NCI-H2107 treated with DMSO at 0.1 percent for 48 hours (cell line): ENCODE measurements around the gene LOXL4.
"Not testable (repeated sequence)": the region's sequence is repeated elsewhere in the genome, so short reads cannot be mapped to it uniquely, and the experiment has no call there.

ENCODE experiments used
- DNase-seq: peaks from one replicate; lab custom pipeline; 2025; ENCODE audit not compliant: unreplicated experiment; lab: John Stamatoyannopoulos, UW

The LOXL4 gene

DNA sequence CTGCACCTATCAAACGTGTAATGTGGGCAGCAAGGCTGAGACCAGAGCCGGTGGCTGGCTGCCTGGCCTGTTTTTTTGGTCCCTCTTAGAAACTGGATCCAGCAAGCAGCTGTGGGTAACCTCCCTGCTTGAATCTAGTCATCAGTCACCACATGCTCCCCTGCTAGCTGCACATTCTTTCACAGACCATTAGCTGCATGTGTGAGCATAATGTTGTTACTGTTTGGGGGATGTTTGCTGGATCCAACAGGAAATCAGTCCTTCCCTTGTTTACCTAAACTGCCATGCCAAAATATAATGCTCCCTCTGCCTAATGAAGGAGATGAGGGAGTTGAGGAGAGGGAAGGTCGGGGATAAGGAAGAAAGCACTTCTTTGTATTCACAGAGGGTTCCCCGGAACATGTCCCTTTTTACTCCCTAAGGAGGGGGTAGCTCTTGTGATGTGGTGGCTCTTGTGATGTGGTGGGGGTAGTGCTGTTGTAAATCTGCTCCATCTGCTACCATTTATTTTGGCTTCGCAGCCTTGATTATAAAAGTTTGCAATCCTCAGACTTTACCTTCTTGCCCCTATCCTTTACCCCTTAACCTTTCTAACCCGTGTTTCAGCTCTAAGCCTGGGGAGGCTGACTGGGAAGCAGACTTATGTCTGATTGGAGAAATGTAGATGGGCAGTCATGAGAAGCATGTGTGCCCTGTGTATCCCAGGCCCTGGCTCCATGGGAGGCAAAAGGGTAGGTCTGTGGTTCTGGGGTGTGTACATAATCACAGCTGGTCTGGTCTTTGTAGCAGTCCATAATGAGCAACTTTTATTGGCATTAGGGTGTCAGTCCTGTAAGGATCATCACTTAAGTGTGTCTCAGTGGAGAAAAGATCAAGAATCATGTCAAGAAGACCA, 20.8 kb downstream of the LOXL4 start:
- DNase-seq, result no peak

DNA sequence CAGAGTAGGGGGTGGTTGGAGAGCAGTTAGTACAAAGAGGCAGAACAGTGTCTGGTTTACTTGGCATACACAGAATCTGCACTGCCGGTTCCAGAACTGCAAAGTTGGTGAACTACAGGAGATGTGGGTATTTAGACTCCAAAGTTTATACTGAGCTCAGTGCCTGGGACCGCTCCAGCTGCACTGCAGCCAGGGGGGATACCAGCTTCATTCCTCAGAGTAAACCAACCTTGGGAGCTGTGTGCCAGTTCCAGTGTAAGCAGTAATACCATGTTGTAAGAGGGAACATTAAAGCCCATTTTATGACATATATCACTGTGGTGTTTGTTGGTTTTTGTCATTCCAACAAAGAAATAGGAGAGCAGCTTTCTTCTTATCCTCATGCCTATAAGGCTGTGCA, 23.4 kb downstream of the LOXL4 start:
- no peak for DNase-seq

DNA sequence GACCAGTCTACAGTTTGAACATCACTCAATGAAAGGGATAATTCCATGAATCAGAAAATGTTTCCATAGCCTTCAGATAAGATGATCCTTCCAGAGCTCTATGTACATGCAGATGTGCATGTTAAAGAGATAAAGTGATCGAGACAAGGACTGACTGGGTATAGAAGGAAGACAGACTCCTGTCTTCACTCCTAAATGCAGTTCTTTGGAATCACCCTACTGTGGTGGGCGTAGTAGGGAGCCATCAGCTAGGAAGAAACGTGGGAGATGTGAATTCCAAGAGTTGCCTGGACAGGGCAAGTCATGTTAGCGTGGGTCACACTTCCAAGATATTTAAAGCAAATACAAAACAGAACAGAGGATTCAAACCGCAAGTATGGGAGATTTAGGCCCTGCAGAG, 23.9 kb downstream of the LOXL4 start:
- DNase-seq, result no peak

DNA sequence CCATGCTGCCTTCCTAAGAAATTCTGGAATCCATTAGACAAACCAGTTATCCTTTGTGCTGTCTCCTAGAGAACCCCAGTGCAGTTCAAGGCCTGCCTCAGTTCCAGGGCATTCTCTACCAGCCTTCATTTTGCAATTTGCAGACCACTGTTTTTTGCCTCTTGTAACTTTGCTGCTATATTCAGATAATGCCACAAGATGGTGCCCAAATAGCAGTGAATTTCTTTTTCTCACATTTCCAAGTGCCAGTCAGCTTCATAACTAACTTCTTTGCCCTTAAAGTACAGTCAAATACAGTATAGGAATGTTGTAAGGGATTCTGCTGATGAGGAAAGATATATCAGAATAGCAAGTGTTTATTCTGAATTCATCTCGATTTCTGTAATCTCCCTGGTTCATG, 25.2 kb downstream of the LOXL4 start:
- DNase-seq, result no peak

DNA sequence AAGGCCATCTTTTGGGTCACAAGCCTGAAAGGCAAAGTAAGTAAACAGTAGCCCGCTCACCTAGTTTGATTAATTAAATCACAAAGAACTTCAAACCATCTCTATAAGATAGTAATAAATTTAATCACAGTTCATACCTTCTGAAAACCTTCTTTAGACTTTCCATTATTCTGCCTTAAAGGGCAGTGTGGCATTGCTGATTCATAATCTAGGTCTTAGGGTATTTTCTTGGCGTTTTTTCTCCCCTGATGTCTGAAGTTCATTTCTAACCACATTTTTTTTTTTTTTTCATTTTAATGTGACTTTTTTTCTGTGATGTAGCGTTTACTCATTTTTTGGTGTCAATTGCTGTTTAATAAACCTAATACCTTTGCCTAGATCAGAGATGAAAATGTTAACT, 27.5 kb downstream of the LOXL4 start:
- no peak for DNase-seq

DNA sequence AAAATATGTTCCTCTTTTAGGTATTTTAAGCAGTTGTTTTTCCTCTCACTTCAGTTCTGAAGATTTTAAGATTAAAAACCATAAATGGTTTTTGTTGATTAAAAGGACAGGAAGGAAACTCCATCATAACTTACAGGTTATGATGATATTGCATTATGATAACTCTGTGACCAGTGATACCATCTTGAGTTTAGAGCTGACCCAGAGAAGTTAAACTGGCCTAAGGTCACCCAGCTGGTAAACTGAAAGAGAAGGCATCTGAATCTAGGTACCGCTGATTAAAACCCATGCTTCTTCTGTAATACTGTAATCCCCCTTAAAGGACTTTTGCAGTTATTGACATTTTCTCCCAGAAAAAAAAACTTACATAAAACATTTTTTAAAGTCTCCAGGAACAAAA, 29.6 kb downstream of the LOXL4 start:
- no peak for DNase-seq

DNA sequence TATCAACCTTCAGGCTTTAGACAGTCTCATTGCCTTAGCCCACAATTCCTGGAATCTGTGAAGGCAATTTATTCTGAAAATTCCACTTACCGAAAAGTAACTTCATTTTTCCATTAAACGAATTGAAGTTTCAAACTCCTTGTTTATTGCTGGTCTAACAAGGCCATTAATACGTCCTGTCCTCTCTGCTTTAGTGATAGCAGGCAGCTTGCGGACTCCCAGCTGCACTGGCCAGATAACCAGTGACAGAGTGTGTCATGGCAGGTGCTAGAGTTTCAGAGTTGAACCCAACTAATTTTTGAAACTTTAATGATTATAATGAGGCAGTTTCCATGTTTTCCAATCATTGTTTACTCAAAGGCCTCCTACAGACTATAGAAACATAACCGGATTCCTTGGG, 31.1 kb downstream of the LOXL4 start:
- no peak for DNase-seq

DNA sequence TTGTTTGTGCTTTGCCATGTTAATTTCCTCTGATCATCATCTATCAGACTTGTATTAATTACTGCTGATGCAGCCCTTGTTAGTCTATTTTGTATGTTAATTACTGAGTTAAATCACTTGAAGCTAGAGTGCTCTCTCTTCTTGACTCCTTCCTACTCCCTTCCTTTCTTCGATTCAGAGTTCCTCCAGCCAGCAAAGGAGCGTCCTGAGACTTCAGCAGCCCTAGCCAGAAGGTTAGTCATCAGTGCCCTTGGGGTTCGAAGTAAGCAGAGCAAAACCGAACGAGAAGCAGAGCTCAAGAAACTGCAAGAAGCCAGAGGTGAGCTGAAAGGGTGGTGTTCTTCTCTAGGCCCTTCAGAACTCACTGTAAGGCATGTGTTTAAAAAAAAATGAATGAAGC, 32.1 kb downstream of the LOXL4 start:
- DNase-seq, result no peak

DNA sequence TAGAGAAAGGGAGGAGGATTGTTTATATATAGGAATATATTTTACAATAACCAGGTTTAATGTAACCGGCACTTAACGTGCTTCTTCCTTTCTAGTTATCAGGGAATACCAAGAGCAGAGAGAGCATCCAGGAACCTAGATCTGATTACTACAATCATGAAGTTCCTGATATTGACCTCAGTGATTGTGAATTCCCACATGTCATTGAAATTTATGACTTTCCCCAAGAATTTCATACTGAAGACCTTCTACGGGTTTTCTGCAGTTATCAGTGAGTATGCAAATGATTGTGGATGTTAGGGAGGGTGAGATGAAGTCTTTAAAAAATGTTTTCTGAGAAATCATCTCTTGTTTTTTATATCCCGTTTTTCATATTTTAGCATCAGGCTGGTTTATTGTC, 36.6 kb downstream of the LOXL4 start:
- no peak for DNase-seq

DNA sequence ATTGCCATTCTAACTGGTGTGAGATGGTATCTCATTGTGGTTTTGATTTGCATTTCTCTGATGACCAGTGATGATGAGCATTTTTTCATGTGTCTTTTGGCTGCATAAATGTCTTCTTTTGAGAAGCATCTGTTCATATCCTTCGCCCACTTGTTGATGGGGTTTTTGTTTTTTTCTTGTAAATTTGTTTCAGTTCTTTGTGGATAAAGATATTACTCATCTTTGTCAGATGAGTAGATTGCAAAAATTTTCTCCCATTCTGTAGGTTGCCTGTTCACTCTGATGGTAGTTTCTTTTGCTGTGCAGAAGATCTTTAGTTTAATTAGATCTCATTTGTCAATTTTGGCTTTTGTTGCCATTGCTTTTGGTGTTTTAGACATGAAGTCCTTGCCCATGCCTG, 39.7 kb downstream of the LOXL4 start:
- DNase-seq, result not testable (repeated sequence)

DNA sequence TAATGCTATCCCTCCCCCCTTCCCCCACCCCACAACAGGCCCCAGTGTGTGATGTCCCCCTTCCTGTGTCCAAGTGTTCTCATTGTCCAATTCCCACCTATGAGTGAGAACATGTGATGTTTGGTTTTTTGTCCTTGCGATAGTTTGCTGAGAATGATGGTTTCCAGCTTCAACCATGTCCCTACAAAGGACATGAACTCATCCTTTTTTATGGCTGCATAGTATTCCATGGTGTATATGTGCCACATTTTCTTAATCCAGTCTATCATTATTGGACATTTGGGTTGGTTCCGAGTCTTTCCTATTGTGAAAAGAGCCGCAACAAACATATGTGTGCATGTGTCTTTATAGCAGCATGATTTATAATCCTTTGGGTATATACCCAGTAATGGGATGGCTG, 40.3 kb downstream of the LOXL4 start:
- DNase-seq, result not testable (repeated sequence)

DNA sequence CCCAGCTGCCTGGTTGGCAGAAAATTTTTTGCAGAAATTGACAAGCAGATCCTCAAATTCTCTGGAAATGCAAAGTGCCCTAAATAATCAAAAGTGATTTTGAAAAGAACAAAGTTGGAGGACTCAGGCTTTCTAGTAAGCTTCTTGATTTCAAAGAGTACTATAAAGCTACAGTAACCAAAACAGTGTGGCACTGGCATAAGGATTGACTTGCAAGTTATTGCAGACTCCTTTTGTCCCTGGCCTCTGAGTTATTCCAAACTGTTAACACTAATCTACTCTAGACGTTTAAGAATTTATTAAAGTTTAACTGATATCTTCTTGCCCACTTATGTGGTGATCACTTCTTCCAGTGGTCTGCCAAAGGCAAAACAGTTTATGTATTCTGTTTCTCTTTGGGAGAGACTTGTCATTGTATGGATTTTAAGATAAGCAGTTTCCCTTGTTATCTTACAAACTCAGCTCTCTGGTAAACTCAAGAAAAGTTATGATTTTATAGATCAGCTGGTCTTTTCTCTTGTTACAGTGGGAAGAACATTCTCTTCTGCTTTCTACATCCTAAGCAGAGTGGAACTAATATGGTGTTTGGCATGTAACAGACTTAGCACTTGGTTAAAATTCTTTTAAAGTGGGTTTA, 41.4 kb downstream of the LOXL4 start:
- no peak for DNase-seq

DNA sequence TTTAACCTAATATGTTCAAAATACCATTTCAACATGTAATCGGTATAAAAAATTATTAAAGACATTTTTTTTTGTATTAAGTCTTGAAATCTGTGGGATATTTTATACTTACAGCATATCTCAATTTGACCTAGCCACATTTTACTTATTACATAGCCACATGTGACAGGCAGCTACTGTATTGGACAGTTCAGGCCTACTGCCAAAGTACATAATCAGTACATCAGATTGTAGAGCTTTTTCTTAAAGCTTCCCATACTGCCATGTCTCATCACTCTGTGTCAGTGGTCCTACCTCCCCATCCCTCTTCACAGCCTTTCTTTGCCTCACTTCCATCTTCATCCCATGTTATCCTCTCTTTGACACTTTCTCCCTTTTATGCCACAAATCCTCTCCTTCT, 43.0 kb downstream of the LOXL4 start:
- no peak for DNase-seq

DNA sequence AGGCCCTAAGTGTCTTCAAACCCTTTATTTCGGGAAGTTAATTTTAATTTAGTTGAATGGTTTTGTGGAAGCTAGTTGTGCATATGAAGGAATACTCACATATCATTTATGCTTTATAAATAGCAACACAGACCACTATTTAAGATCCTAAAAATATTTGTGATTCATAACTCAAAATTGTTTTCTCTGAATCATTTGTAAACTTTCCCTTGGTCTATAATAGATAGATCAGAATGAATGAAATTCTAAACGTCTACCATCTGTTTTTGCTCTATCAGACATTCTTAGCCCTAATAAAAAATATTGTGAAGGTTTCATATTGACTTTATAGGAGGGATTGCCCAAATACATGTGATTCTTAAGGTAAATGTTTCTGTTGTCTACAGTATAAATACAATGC, 43.5 kb downstream of the LOXL4 start:
- no peak for DNase-seq

DNA sequence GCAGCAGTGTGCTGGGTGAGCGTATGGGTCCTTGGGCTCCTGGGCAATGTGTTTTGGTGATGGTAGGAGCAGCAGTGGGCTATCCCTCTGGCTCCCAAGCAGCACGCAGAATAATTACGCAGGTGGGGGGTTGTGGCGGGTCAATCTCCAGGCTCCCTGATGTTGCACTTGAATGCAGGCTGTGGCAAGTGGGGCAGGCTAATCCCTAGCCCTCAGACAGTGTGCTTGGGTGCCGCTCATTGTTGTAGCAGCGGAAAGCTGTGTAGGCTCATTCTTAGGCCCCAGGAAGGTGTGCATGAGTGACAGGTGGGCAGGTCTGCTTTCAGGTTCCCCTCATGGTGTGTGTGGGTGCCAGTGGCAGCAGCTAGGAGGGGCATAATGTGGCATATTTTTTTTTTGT, 44.1 kb downstream of the LOXL4 start:
- no peak for DNase-seq

DNA sequence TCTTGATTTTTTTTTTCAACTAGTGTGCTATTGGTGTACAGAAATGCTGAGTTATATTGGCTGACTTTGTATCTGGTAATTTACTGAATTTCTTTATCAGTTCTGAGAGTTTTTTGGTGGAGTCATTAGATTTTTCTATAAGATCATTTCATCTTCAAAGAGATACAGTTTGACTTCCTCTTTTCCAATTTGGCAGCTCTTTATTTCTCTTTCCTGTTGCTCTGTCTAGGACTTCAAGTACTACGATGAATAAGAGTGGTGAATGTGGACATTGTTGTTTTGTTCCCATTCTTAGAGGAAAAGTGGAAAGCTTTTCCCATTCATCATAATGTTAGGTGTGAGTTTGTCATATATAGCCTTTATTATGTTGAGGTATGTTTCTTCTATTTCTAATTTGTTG, 50.2 kb downstream of the LOXL4 start:
- DNase-seq, result no peak

DNA sequence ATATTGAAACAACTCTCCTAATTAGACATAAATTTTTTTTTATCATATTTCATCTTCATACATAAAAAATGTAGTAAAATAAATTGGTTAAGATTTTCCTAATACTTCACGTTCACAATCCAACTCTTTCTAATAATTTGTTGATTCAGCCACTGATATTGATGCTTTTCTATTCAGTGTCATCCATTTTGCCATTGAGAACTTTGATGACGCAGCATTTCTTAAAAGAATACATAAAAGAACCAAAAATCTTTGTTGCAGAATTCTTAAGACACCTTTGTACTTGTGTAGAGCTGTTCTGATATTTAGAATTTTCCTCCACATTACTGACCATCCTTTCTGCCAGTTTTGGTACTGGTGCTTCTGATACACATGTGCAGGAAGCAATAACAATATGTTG, 52.6 kb downstream of the LOXL4 start:
- DNase-seq, result no peak

DNA sequence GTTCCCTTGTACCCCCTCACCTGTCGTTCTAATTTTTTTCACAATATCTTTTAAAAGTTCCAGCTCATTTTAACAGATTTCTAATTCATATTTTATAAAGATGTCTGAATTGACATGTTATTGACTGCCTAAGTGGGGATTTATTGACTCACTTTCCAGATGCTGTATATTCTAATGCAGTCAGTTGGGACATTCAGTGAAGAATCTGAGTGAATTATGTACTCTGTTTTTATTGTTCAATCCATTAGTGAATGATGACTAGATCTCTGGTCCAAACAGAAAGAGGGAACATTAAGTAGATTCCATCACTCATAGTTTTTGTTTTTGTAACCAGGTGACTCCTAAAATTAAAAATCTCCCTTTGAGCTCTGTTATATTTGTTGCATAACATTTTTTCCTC, 54.3 kb downstream of the LOXL4 start:
- DNase-seq, result no peak

DNA sequence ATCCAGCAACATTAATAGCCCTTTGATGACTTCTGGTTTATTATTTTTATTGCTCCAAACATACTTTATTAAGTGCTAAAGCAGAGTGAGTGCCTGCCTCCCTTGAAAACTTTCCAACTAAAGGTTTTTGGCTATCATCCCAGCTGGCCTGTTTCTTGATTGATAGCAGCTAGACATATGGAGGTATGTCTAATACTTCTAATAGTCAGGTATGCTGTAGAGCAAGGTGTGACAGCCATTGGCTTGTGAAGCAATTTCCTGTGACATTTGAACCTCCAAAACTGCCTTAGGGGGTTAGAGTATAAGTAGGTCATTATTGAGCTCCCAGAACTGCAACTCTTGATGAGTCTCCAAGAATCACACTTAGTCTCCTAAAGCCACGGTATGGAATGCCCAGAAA, 55.8 kb downstream of the LOXL4 start:
- DNase-seq, result no peak

DNA sequence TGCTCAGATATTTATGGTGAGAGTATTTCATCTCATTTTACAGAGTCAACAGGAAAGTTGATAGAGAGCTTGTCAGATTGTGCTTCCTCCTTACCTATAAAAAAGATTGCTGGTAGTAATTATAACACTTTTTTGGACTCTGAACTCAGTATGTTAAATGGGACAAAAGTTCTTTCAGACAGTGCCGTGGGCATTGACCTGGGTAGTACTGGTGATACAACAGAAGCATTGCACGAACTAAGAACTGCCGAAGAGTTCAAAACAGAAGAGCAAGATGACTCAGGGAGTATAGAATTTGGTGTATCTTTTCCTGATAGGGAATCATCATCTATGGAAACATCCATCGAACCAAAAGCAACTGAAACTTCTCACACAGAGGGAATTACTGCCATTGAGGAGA, 58.6 kb downstream of the LOXL4 start:
- no peak for DNase-seq

DNA sequence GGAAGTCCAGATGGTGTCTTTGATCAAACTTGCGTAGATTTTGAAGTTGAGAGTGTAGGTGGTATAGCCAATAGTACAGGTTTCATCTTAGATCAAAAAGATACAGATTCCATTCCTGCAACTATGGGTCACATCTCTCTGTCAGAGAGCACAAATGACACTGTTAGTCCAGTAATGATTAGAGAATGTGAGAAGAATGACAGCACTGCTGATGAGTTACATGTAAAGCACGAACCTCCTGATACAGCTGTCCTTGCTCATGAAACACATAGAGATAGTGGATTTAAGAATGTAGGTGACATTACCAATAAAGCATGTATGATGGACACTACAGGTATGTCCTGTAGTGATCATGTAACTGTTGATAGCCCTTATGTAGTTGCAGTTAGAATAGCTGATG, 59.1 kb downstream of the LOXL4 start:
- no peak for DNase-seq

DNA sequence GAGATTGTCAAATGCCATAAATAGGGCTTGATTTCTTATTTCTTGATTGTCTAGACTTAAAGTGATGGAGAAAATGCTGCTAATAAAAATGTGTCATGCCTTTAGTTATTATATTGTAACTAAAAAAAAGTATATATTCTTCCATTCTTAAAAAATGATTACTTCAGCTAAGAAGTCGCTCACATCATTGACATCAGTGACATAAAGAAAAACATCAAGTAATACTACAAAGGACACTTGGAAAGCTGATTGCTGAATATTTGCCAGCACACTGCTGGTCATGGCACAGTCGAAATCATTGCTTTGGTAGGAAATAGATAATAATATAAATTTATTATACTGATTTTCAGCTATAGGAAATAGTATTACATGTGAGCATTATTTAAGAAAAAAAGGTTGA, 62.6 kb downstream of the LOXL4 start:
- DNase-seq, result no peak

DNA sequence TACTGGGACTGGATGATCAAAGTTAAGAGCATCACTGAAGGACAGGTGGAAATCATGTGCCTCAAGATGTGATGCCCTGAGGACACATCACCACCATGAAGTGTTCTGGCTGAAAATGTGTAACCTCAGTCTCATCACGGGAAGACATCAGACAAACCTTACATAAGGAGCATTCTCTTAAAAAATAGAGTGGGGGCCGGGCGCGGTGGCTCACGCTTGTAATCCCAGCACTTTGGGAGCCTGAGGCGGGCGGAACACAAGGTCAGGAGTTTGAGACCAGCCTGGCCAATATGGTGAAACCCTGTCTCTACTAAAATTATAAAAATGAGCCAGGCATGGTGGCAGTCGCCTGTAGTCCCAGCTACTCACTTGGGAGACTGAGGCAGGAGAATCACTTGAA, 65.6 kb downstream of the LOXL4 start:
- no peak for DNase-seq
